HCT116 (cell line): ENCODE measurements around the gene CTNNA2. TPM values are rescaled to one million over a fixed set of nuclear protein-coding genes. Genes with fewer than 3 reads are reported as not detected.

ENCODE experiments used
- ATAC-seq: fragments of 200-7000 bp; cut with Tn5 transposase; 2 replicates; pipeline ENCODE4 v1.9.1; 2020; ENCODE audit warnings: mild to moderate bottlenecking, moderate library complexity
- BruUV-seq: library from RNA; stranded (reverse); fragments of 400-500 nt; replicated peaks from 2 replicates; lab custom pipeline; 2021; lab: Mats Ljungman, UMichigan
- CTCF ChIA-PET: fragments of 300-600 bp; sonication (Branson Sonifier 250); formaldehyde crosslinking; loops from one replicate; lab custom pipeline; 2021; ENCODE audit warnings: antibody characterized with exemption; lab: Charles Lee
- POLR2A ChIA-PET: fragments of 300-600, 350-600 bp; sonication (Branson Sonifier 250); formaldehyde crosslinking; loops from one replicate; lab custom pipeline; 2021; ENCODE audit warnings: antibody characterized with exemption; lab: Charles Lee
- RAD21 ChIA-PET, 2 experiments: fragments of 300-600 bp; sonication (Branson Sonifier 250); formaldehyde crosslinking; loops; one replicate each; lab custom pipeline; 2023; ENCODE audit warnings: low total read pairs in 2 of 2; ENCODE audit not compliant: uncharacterized antibody in 2 of 2, unreplicated experiment in 2 of 2, low non-redundant PET in 1 of 2; lab: Charles Lee
- DNase-seq: peaks from one replicate; pipeline ENCODE4 v3.0.0-alpha.2; 2010; ENCODE audit warnings: low read depth, low spot score
- H2AFZ ChIP-seq: fragments of 200-600 bp; shearing (Covaris generic), sonication (generic); 2 replicates; pipeline ENCODE4 v1.6.1; 2017; ENCODE audit warnings: low read depth, mixed run types, mixed read lengths, antibody characterized with exemption, low read length; ENCODE audit not compliant: poor library complexity, severe bottlenecking
- H3K27ac ChIP-seq: 2 replicates; pipeline ENCODE4 v1.5.1; 2012; ENCODE audit warnings: low read depth, low read length
- H3K27me3 ChIP-seq: fragments of 200-600 bp; sonication (generic); 2 replicates; pipeline ENCODE4 v1.6.1; 2016; ENCODE audit warnings: mixed run types, low read length, mixed read lengths; ENCODE audit not compliant: insufficient read depth
- H3K36me3 ChIP-seq, 2 experiments: fragments of 200-500 bp in 1 of 2; fragments of 200-600 bp in 1 of 2; sonication (Bioruptor generic) in 1 of 2; sonication (generic) in 1 of 2; 2 replicates each; pipeline versions ENCODE4 v1.5.1 to v1.6.1; 2014 to 2016; ENCODE audit warnings: low read length in 2 of 2, inconsistent platforms in 1 of 2, mixed read lengths in 1 of 2, mixed run types in 1 of 2; ENCODE audit not compliant: insufficient read depth in 2 of 2, control insufficient read depth in 1 of 2
- H3K4me1 ChIP-seq, 2 experiments: fragments of 200-600 bp in 1 of 2; sonication (generic) in 1 of 2; 2 replicates each; pipeline versions ENCODE4 v1.5.1 to v1.6.1; 2012 to 2017; ENCODE audit warnings: low read length in 2 of 2, inconsistent platforms in 1 of 2, mild to moderate bottlenecking in 1 of 2, mixed read lengths in 1 of 2, mixed run types in 1 of 2, moderate library complexity in 1 of 2; ENCODE audit not compliant: insufficient read depth in 2 of 2, control insufficient read depth in 1 of 2
- H3K4me2 ChIP-seq: fragments of 200-600 bp; sonication (generic); 2 replicates; pipeline ENCODE4 v1.6.1; 2017; ENCODE audit warnings: mixed run types, low read length, mixed read lengths
- H3K4me3 ChIP-seq, 2 experiments: fragments of 200-600 bp in 1 of 2; sonication (generic) in 1 of 2; replicated peaks in 1 of 2; 2 replicates each; pipeline ENCODE4 v1.5.1; 2011 to 2016; ENCODE audit warnings: low read length in 2 of 2, control low read depth in 1 of 2, low read depth in 1 of 2, mild to moderate bottlenecking in 1 of 2, mixed read lengths in 1 of 2, mixed run types in 1 of 2
- H3K79me2 ChIP-seq: fragments of 200-600 bp; sonication (generic); 2 replicates; pipeline ENCODE4 v1.6.1; 2017; ENCODE audit warnings: mild to moderate bottlenecking, mixed run types, low read length, moderate library complexity, mixed read lengths; ENCODE audit not compliant: insufficient read depth
- H3K9ac ChIP-seq: fragments of 200-600 bp; sonication (generic); 2 replicates; pipeline ENCODE4 v1.6.1; 2016; ENCODE audit warnings: low read length, mixed read lengths
- H3K9me2 ChIP-seq: fragments of 200-600 bp; sonication (generic), shearing (Covaris generic); 2 replicates; pipeline ENCODE4 v1.6.1; 2017; ENCODE audit warnings: mixed run types, mild to moderate bottlenecking, moderate library complexity; ENCODE audit not compliant: insufficient read depth
- H3K9me3 ChIP-seq, 2 experiments: fragments of 200-500 bp in 1 of 2; fragments of 200-600 bp in 1 of 2; sonication (Bioruptor generic) in 1 of 2; sonication (generic) in 1 of 2; 2 replicates each; pipeline ENCODE4 v1.6.1; 2014 to 2017; ENCODE audit warnings: low read length in 2 of 2, mixed read lengths in 2 of 2, inconsistent platforms in 1 of 2, low read depth in 1 of 2, mild to moderate bottlenecking in 1 of 2, mixed run types in 1 of 2, moderate library complexity in 1 of 2; ENCODE audit not compliant: control insufficient read depth in 1 of 2, insufficient read depth in 1 of 2
- H4K20me1 ChIP-seq: fragments of 200-600 bp; sonication (generic), shearing (Covaris generic); 2 replicates; pipeline ENCODE4 v1.6.1; 2017; ENCODE audit warnings: mixed run types, mild to moderate bottlenecking, moderate library complexity; ENCODE audit not compliant: insufficient read depth
- CEBPB ChIP-seq: IDR thresholded peaks from 2 replicates; pipeline ENCODE4 v1.6.1; 2012; ENCODE audit warnings: low read depth
- RAD21 ChIP-seq: IDR thresholded peaks from 2 replicates; pipeline ENCODE4 v1.6.1; 2012; ENCODE audit warnings: low read depth, mild to moderate bottlenecking
- SIN3A ChIP-seq: IDR thresholded peaks from 2 replicates; pipeline ENCODE4 v1.6.1; 2012; ENCODE audit warnings: low read depth
- YY1 ChIP-seq: IDR thresholded peaks from 2 replicates; pipeline ENCODE4 v1.6.1; 2011; ENCODE audit warnings: low read length, low read depth, moderate library complexity, mild to moderate bottlenecking; ENCODE audit not compliant: insufficient replicate concordance; ENCODE audit errors: extremely low read depth
- intact Hi-C: fragments of 100-400 bp; cut with micrococcal nuclease; formaldehyde crosslinking; loops from 2 replicates; pipeline ENCODE4 v1.10.0; 2022
- total RNA-seq: library from RNA; stranded (reverse); gene quantifications from one replicate; pipeline ENCODE4 v1.2.1, GENCODE V29; 2021; ENCODE audit not compliant: unreplicated experiment
- TF ChIP-seq, protein P1 (sequence below): IDR thresholded peaks from 2 replicates; pipeline ENCODE4 v1.6.1; 2012
- TF ChIP-seq, protein P2 (sequence below), 3 experiments: fragments of 200-600 bp in 1 of 3; sonication (generic) in 1 of 3; IDR thresholded peaks in 2 of 3; conservative IDR thresholded peaks in 1 of 3; 2 replicates each; pipeline ENCODE4 v1.5.1; 2012 to 2017; ENCODE audit warnings: low read depth in 2 of 3, low read length in 2 of 3, antibody characterized with exemption in 1 of 3, borderline replicate concordance in 1 of 3, control low read depth in 1 of 3, mild to moderate bottlenecking in 1 of 3, mixed read lengths in 1 of 3, mixed run types in 1 of 3, moderate library complexity in 1 of 3; ENCODE audit not compliant: insufficient read depth in 1 of 3

CTNNA2 gene
- total RNA-seq, 1 experiment from 2014 or later, result not detected

- TF ChIP-seq YY1, result no peak
These were observed 416.8 kb downstream of the CTNNA2 start (continued) for GRCh38 chr2:79929624-79930023.

DNA sequence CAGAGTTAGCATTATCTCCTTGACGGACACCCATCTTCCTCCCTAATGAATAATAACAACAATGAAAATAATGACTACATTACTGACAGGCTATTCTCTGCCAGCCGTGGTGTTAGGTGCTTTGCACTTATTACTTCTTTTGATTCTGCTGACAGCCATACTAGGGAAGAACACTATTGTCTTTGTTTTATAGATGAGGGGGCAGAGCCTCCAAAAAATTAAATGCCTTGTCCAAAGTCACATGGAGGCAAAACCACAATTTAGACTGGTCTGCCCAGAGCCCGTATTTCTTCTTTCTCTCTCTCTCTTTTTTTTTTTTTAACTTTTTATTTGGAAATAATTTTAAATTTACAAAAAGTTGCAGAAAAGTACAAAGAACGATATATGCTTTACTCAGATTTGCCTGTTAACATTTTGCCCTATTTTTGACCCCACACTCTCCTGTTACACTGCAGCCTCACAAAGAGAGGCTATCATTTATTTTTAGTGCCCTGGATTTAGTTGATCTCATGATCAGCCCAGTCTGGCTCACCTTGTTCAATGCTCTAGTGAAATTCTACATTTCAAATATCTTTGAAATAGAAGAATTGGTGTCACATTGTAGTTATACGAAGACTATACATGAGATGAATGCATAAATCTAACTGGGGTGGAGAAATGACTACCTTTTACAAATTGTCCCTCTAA is 422.3 kb downstream of the CTNNA2 start:
- Histone ChIP-seq H3K9me2 (no peaks in the 10 kb centered on the region), H3K9ac (no peak overlapping the region), H4K20me1 (no peaks in the 10 kb centered on the region), H2AFZ (no peak overlapping the region), H3K79me2 (no peaks in the 10 kb centered on the region), H3K9me3 (peaks cover 0 to 6% of the 10 kb centered on the region in 2 experiments; a peak in 2 of 4 replicates), H3K4me1 (no peaks in the 10 kb centered on the region), H3K27ac (no peak overlapping the region), H3K27me3 (no peaks in the 10 kb centered on the region), H3K36me3 (no peaks in the 10 kb centered on the region), H3K4me2 (no peak overlapping the region), H3K4me3 (no peak overlapping the region)
- DNase-seq (no peak), ATAC-seq (no peak)
- ChIA-PET CTCF (no interaction called here), POLR2A (no interaction called here), RAD21 (no interaction called here)
- TF ChIP-seq RAD21, result no peak
- TF ChIP-seq, protein P1, sequence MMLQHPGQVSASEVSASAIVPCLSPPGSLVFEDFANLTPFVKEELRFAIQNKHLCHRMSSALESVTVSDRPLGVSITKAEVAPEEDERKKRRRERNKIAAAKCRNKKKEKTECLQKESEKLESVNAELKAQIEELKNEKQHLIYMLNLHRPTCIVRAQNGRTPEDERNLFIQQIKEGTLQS, result no peak
- intact Hi-C loops, result no loop called here
- no TSS peak for BruUV-seq

GRCh38 chr2:79935771-79936657 is 423.2 kb downstream of the CTNNA2 start:
- Histone ChIP-seq H3K36me3 (no peaks in the 10 kb centered on the region), H3K4me2 (no peak overlapping the region), H3K9ac (no peak overlapping the region), H3K4me1 (no peaks in the 10 kb centered on the region), H4K20me1 (no peaks in the 10 kb centered on the region), H3K4me3 (no peak overlapping the region), H3K9me2 (no peaks in the 10 kb centered on the region), H3K9me3 (peaks cover 0 to 6% of the 10 kb centered on the region in 2 experiments; a peak in 2 of 4 replicates), H3K27ac (no peak overlapping the region), H2AFZ (no peak overlapping the region), H3K27me3 (no peaks in the 10 kb centered on the region), H3K79me2 (no peaks in the 10 kb centered on the region)
- TF ChIP-seq SIN3A (no peak), CEBPB (peak; percentile 36; the same call in 1 of the 2 replicates), RAD21 (peak; percentile 32; the same call in 1 of the 2 replicates)
- TF ChIP-seq, protein P2, sequence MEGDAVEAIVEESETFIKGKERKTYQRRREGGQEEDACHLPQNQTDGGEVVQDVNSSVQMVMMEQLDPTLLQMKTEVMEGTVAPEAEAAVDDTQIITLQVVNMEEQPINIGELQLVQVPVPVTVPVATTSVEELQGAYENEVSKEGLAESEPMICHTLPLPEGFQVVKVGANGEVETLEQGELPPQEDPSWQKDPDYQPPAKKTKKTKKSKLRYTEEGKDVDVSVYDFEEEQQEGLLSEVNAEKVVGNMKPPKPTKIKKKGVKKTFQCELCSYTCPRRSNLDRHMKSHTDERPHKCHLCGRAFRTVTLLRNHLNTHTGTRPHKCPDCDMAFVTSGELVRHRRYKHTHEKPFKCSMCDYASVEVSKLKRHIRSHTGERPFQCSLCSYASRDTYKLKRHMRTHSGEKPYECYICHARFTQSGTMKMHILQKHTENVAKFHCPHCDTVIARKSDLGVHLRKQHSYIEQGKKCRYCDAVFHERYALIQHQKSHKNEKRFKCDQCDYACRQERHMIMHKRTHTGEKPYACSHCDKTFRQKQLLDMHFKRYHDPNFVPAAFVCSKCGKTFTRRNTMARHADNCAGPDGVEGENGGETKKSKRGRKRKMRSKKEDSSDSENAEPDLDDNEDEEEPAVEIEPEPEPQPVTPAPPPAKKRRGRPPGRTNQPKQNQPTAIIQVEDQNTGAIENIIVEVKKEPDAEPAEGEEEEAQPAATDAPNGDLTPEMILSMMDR (IDR thresholded peaks at IDR 0.05 in 2 of 3, conservative IDR thresholded peaks at IDR 0.05 in 1 of 3; ENCODE audit: borderline replicate concordance in 1 of 3, insufficient read depth in 1 of 3, low read depth in 2 of 3, low read length in 2 of 3), result peak; percentile 10 to 48 (median 46); a peak in 5 of 6 replicates
- ATAC-seq (peak; percentile 46; the same call in 1 of the 2 replicates), DNase-seq (no peak)
- ChIA-PET RAD21 (no interaction called here), CTCF (no interaction called here), POLR2A (no interaction called here)
- BruUV-seq, result no TSS peak
- intact Hi-C loops, result no loop called here
